GM18526 (cell line): ENCODE results near the gene MVB12B.

ENCODE experiments used
- POLR2A ChIP-seq: IDR thresholded peaks from 3 replicates; pipeline ENCODE4 v1.6.1; 2011; ENCODE audit not compliant: insufficient read length; ENCODE audit errors: extremely low read depth

The MVB12B gene

GRCh38 chr9:126534431-126535186, 208.0 kb downstream of the MVB12B start:
- TF ChIP-seq POLR2A = no peak

- TF ChIP-seq POLR2A = no peak
Observed at GRCh38 chr9:126536131-126536530, 209.5 kb downstream of the MVB12B start.

GRCh38 chr9:126536841-126537465, 210.3 kb downstream of the MVB12B start:
- TF ChIP-seq POLR2A = no peak

- TF ChIP-seq POLR2A = no peak
Observed at GRCh38 chr9:126538550-126538949, 211.9 kb downstream of the MVB12B start.

GRCh38 chr9:126543490-126543889, 216.9 kb downstream of the MVB12B start:
- TF ChIP-seq POLR2A = no peak

- no peak for TF ChIP-seq POLR2A
Observed at GRCh38 chr9:126545106-126545505, 218.5 kb downstream of the MVB12B start.

GRCh38 chr9:126546036-126546435, 219.4 kb downstream of the MVB12B start:
- no peak for TF ChIP-seq POLR2A

GRCh38 chr9:126548312-126548711, 221.7 kb downstream of the MVB12B start:
- TF ChIP-seq POLR2A = no peak

- TF ChIP-seq POLR2A = no peak
Observed at GRCh38 chr9:126549246-126550006, 222.8 kb downstream of the MVB12B start.

GRCh38 chr9:126550891-126551351, 224.3 kb downstream of the MVB12B start:
- no peak for TF ChIP-seq POLR2A

- no peak for TF ChIP-seq POLR2A
Observed at GRCh38 chr9:126551812-126552211, 225.2 kb downstream of the MVB12B start.

- no peak for TF ChIP-seq POLR2A
Observed at GRCh38 chr9:126554292-126554691, 227.7 kb downstream of the MVB12B start.
